ENCODE results near the gene ERF. TPM values are rescaled to one million over a fixed set of nuclear protein-coding genes. Genes with fewer than 3 reads are reported as not detected.

Gene ERF
- total RNA-seq, 1 donor from 2014 or later, result 33.5 TPM

GRCh38 chr19:42289556-42290041, 34.7 kb upstream of the ERF start:
- H3K36me3 ChIP-seq, result peaks cover 78% of the 10 kb centered on the region
- intact Hi-C loops (cut with micrococcal nuclease), result loop anchor here (5.0 kb wide), 1 partner anchor 37 kb away; no protein-coding TSS in a partner anchor

GRCh38 chr19:42288881-42289555, 34.1 kb upstream of the ERF start:
- no peak overlapping the region for H3K27ac ChIP-seq (replicated peaks)

More at GRCh38 chr19:42289556-42290041, 34.7 kb upstream of the ERF start:
- no peak overlapping the region for H3K27ac ChIP-seq (replicated peaks)
- no peaks in the 10 kb centered on the region for H3K27me3 ChIP-seq (ENCODE audit: low read depth)
- DNase-seq, result no peak
- no peak overlapping the region for H3K4me3 ChIP-seq
- TF ChIP-seq CTCF (IDR thresholded peaks at IDR 0.05; ENCODE audit: borderline replicate concordance), result no peak
- H3K4me1 ChIP-seq, result peaks cover 25% of the 10 kb centered on the region
- no peaks in the 10 kb centered on the region for H3K9me3 ChIP-seq (replicated peaks)

GRCh38 chr19:42288387-42288786, 33.5 kb upstream of the ERF start:
- H3K36me3 ChIP-seq, result peaks cover 66% of the 10 kb centered on the region
- H3K4me3 ChIP-seq, result no peak overlapping the region
- no peak overlapping the region for H3K27ac ChIP-seq (replicated peaks)
- H3K9me3 ChIP-seq (replicated peaks), result no peaks in the 10 kb centered on the region
- intact Hi-C loops (cut with micrococcal nuclease), result loop anchor here (5.0 kb wide), 1 partner anchor 36 kb away; no protein-coding TSS in a partner anchor
- H3K27me3 ChIP-seq (ENCODE audit: low read depth), result no peaks in the 10 kb centered on the region
- no peak for TF ChIP-seq CTCF (IDR thresholded peaks at IDR 0.05; ENCODE audit: borderline replicate concordance)
- no peak for DNase-seq
- H3K4me1 ChIP-seq, result peaks cover 28% of the 10 kb centered on the region

More at GRCh38 chr19:42288881-42289555, 34.1 kb upstream of the ERF start:
- intact Hi-C loops (cut with micrococcal nuclease), result loop anchor here (5.0 kb wide), 1 partner anchor 37 kb away; no protein-coding TSS in a partner anchor
- H3K4me3 ChIP-seq, result no peak overlapping the region
- peaks cover 26% of the 10 kb centered on the region for H3K4me1 ChIP-seq
- no peaks in the 10 kb centered on the region for H3K27me3 ChIP-seq (ENCODE audit: low read depth)
- DNase-seq, result no peak
- no peak for TF ChIP-seq CTCF (IDR thresholded peaks at IDR 0.05; ENCODE audit: borderline replicate concordance)
- H3K9me3 ChIP-seq (replicated peaks), result no peaks in the 10 kb centered on the region
- peaks cover 72% of the 10 kb centered on the region for H3K36me3 ChIP-seq

- no peak overlapping the region for H3K27ac ChIP-seq (replicated peaks)
- H3K36me3 ChIP-seq, result peaks cover 60% of the 10 kb centered on the region
Observed at GRCh38 chr19:42287827-42288107, 32.8 kb upstream of the ERF start.

More at GRCh38 chr19:42287827-42288107, 32.8 kb upstream of the ERF start:
- H3K4me3 ChIP-seq, result no peak overlapping the region
- peaks cover 34% of the 10 kb centered on the region for H3K4me1 ChIP-seq
- intact Hi-C loops (cut with micrococcal nuclease), result loop anchor here (5.0 kb wide), 1 partner anchor 35 kb away; no protein-coding TSS in a partner anchor
- DNase-seq, result no peak
- no peak for TF ChIP-seq CTCF (IDR thresholded peaks at IDR 0.05; ENCODE audit: borderline replicate concordance)
- no peaks in the 10 kb centered on the region for H3K27me3 ChIP-seq (ENCODE audit: low read depth)
- no peaks in the 10 kb centered on the region for H3K9me3 ChIP-seq (replicated peaks)
